HCT116 (cell line): Measurements from ENCODE around the gene PEX10. TPM values are rescaled to one million over a fixed set of nuclear protein-coding genes. Genes with fewer than 3 reads are reported as not detected.

Source experiments
- ATAC-seq: fragments of 200-7000 bp; cut with Tn5 transposase; 2 replicates; pipeline ENCODE4 v1.9.1; 2020; ENCODE audit warnings: mild to moderate bottlenecking, moderate library complexity
- BruUV-seq: library from RNA; stranded (reverse); fragments of 400-500 nt; replicated peaks from 2 replicates; lab custom pipeline; 2021; lab: Mats Ljungman, UMichigan
- CTCF ChIA-PET: fragments of 300-600 bp; sonication (Branson Sonifier 250); formaldehyde crosslinking; loops from one replicate; lab custom pipeline; 2021; ENCODE audit warnings: antibody characterized with exemption; lab: Charles Lee
- POLR2A ChIA-PET: fragments of 300-600, 350-600 bp; sonication (Branson Sonifier 250); formaldehyde crosslinking; loops from one replicate; lab custom pipeline; 2021; ENCODE audit warnings: antibody characterized with exemption; lab: Charles Lee
- RAD21 ChIA-PET, 2 experiments: fragments of 300-600 bp; sonication (Branson Sonifier 250); formaldehyde crosslinking; loops; one replicate each; lab custom pipeline; 2023; ENCODE audit warnings: low total read pairs in 2 of 2; ENCODE audit not compliant: uncharacterized antibody in 2 of 2, unreplicated experiment in 2 of 2, low non-redundant PET in 1 of 2; lab: Charles Lee
- DNase-seq: peaks from one replicate; pipeline ENCODE4 v3.0.0-alpha.2; 2010; ENCODE audit warnings: low read depth, low spot score
- H2AFZ ChIP-seq: fragments of 200-600 bp; shearing (Covaris generic), sonication (generic); 2 replicates; pipeline ENCODE4 v1.6.1; 2017; ENCODE audit warnings: low read depth, mixed run types, mixed read lengths, antibody characterized with exemption, low read length; ENCODE audit not compliant: poor library complexity, severe bottlenecking
- H3K27ac ChIP-seq: 2 replicates; pipeline ENCODE4 v1.5.1; 2012; ENCODE audit warnings: low read depth, low read length
- H3K27me3 ChIP-seq: fragments of 200-600 bp; sonication (generic); 2 replicates; pipeline ENCODE4 v1.6.1; 2016; ENCODE audit warnings: mixed run types, low read length, mixed read lengths; ENCODE audit not compliant: insufficient read depth
- H3K36me3 ChIP-seq, 2 experiments: fragments of 200-500 bp in 1 of 2; fragments of 200-600 bp in 1 of 2; sonication (Bioruptor generic) in 1 of 2; sonication (generic) in 1 of 2; 2 replicates each; pipeline versions ENCODE4 v1.5.1 to v1.6.1; 2014 to 2016; ENCODE audit warnings: low read length in 2 of 2, inconsistent platforms in 1 of 2, mixed read lengths in 1 of 2, mixed run types in 1 of 2; ENCODE audit not compliant: insufficient read depth in 2 of 2, control insufficient read depth in 1 of 2
- H3K4me1 ChIP-seq, 2 experiments: fragments of 200-600 bp in 1 of 2; sonication (generic) in 1 of 2; 2 replicates each; pipeline versions ENCODE4 v1.5.1 to v1.6.1; 2012 to 2017; ENCODE audit warnings: low read length in 2 of 2, inconsistent platforms in 1 of 2, mild to moderate bottlenecking in 1 of 2, mixed read lengths in 1 of 2, mixed run types in 1 of 2, moderate library complexity in 1 of 2; ENCODE audit not compliant: insufficient read depth in 2 of 2, control insufficient read depth in 1 of 2
- H3K4me2 ChIP-seq: fragments of 200-600 bp; sonication (generic); 2 replicates; pipeline ENCODE4 v1.6.1; 2017; ENCODE audit warnings: mixed run types, low read length, mixed read lengths
- H3K4me3 ChIP-seq, 2 experiments: fragments of 200-600 bp in 1 of 2; sonication (generic) in 1 of 2; replicated peaks in 1 of 2; 2 replicates each; pipeline ENCODE4 v1.5.1; 2011 to 2016; ENCODE audit warnings: low read length in 2 of 2, control low read depth in 1 of 2, low read depth in 1 of 2, mild to moderate bottlenecking in 1 of 2, mixed read lengths in 1 of 2, mixed run types in 1 of 2
- H3K79me2 ChIP-seq: fragments of 200-600 bp; sonication (generic); 2 replicates; pipeline ENCODE4 v1.6.1; 2017; ENCODE audit warnings: mild to moderate bottlenecking, mixed run types, low read length, moderate library complexity, mixed read lengths; ENCODE audit not compliant: insufficient read depth
- H3K9ac ChIP-seq: fragments of 200-600 bp; sonication (generic); 2 replicates; pipeline ENCODE4 v1.6.1; 2016; ENCODE audit warnings: low read length, mixed read lengths
- H3K9me2 ChIP-seq: fragments of 200-600 bp; sonication (generic), shearing (Covaris generic); 2 replicates; pipeline ENCODE4 v1.6.1; 2017; ENCODE audit warnings: mixed run types, mild to moderate bottlenecking, moderate library complexity; ENCODE audit not compliant: insufficient read depth
- H3K9me3 ChIP-seq, 2 experiments: fragments of 200-500 bp in 1 of 2; fragments of 200-600 bp in 1 of 2; sonication (Bioruptor generic) in 1 of 2; sonication (generic) in 1 of 2; 2 replicates each; pipeline ENCODE4 v1.6.1; 2014 to 2017; ENCODE audit warnings: low read length in 2 of 2, mixed read lengths in 2 of 2, inconsistent platforms in 1 of 2, low read depth in 1 of 2, mild to moderate bottlenecking in 1 of 2, mixed run types in 1 of 2, moderate library complexity in 1 of 2; ENCODE audit not compliant: control insufficient read depth in 1 of 2, insufficient read depth in 1 of 2
- H4K20me1 ChIP-seq: fragments of 200-600 bp; sonication (generic), shearing (Covaris generic); 2 replicates; pipeline ENCODE4 v1.6.1; 2017; ENCODE audit warnings: mixed run types, mild to moderate bottlenecking, moderate library complexity; ENCODE audit not compliant: insufficient read depth
- CBX3 ChIP-seq: IDR thresholded peaks from 2 replicates; pipeline ENCODE4 v1.6.1; 2012; ENCODE audit warnings: low read depth
- CEBPB ChIP-seq: IDR thresholded peaks from 2 replicates; pipeline ENCODE4 v1.6.1; 2012; ENCODE audit warnings: low read depth
- EGR1 ChIP-seq: IDR thresholded peaks from 2 replicates; pipeline ENCODE4 v1.6.1; 2012; ENCODE audit warnings: low read depth
- ELF1 ChIP-seq: IDR thresholded peaks from 2 replicates; pipeline ENCODE4 v1.6.1; 2012; ENCODE audit warnings: low read depth, borderline replicate concordance
- FOSL1 ChIP-seq: IDR thresholded peaks from 2 replicates; pipeline ENCODE4 v1.6.1; 2012; ENCODE audit warnings: low read depth
- JUND ChIP-seq: IDR thresholded peaks from 2 replicates; pipeline ENCODE4 v1.6.1; 2012
- POLR2AphosphoS5 ChIP-seq: IDR thresholded peaks from 2 replicates; pipeline ENCODE4 v1.6.1; 2011; ENCODE audit warnings: mild to moderate bottlenecking, low read depth, low read length, moderate library complexity
- RAD21 ChIP-seq: IDR thresholded peaks from 2 replicates; pipeline ENCODE4 v1.6.1; 2012; ENCODE audit warnings: low read depth, mild to moderate bottlenecking
- REST ChIP-seq: IDR thresholded peaks from 2 replicates; pipeline ENCODE4 v1.6.1; 2012; ENCODE audit warnings: low read depth
- SIN3A ChIP-seq: IDR thresholded peaks from 2 replicates; pipeline ENCODE4 v1.6.1; 2012; ENCODE audit warnings: low read depth
- SP1 ChIP-seq: IDR thresholded peaks from 2 replicates; pipeline ENCODE4 v1.6.1; 2012; ENCODE audit warnings: low read depth
- TCF7L2 ChIP-seq: IDR thresholded peaks from 2 replicates; pipeline ENCODE4 v1.7.0; 2011; ENCODE audit warnings: borderline replicate concordance, inconsistent platforms; ENCODE audit not compliant: insufficient read depth, insufficient read length; ENCODE audit errors: extremely low read depth
- YY1 ChIP-seq: IDR thresholded peaks from 2 replicates; pipeline ENCODE4 v1.6.1; 2011; ENCODE audit warnings: low read length, low read depth, moderate library complexity, mild to moderate bottlenecking; ENCODE audit not compliant: insufficient replicate concordance; ENCODE audit errors: extremely low read depth
- ZFX ChIP-seq: fragments of 450-650 bp; IDR thresholded peaks from 2 replicates; pipeline ENCODE4 v1.6.1; 2017
- ZNF274 ChIP-seq: fragments of 200-500 bp; sonication (Bioruptor generic); IDR thresholded peaks from 2 replicates; pipeline ENCODE4 v1.6.1; 2014; ENCODE audit warnings: mild to moderate bottlenecking, low read depth, low read length, inconsistent platforms
- intact Hi-C: fragments of 100-400 bp; cut with micrococcal nuclease; formaldehyde crosslinking; loops from 2 replicates; pipeline ENCODE4 v1.10.0; 2022
- total RNA-seq: library from RNA; stranded (reverse); gene quantifications from one replicate; pipeline ENCODE4 v1.2.1, GENCODE V29; 2021; ENCODE audit not compliant: unreplicated experiment
- TF ChIP-seq, protein P1 (sequence below): IDR thresholded peaks from 2 replicates; pipeline ENCODE4 v1.6.1; 2012
- TF ChIP-seq, protein P2 (sequence below), 3 experiments: fragments of 200-600 bp in 1 of 3; sonication (generic) in 1 of 3; IDR thresholded peaks in 2 of 3; conservative IDR thresholded peaks in 1 of 3; 2 replicates each; pipeline ENCODE4 v1.5.1; 2012 to 2017; ENCODE audit warnings: low read depth in 2 of 3, low read length in 2 of 3, antibody characterized with exemption in 1 of 3, borderline replicate concordance in 1 of 3, control low read depth in 1 of 3, mild to moderate bottlenecking in 1 of 3, mixed read lengths in 1 of 3, mixed run types in 1 of 3, moderate library complexity in 1 of 3; ENCODE audit not compliant: insufficient read depth in 1 of 3

Gene PEX10
- total RNA-seq, 1 experiment from 2014 or later, result 27.9 TPM

DNA sequence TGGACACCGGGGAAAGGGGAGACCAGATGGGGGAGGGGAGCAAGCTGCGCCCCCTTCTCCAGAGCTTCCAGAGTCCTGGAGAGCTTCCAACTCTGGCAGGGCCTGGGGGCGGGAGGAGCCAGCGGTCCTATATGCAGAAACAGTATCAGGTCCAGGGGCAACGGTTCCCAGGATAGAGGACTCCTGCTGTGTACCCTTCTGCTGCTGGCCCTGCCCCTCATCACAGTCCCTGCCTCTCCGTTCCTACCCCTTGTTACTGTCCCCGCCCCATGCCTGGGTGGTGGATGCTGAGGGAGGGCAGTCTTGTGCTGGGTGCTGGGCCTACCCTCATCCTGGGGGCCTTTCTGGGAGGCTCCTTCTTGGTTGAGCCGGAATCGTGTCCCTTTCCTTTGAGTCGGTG is 19.2 kb upstream of the PEX10 start:
- intact Hi-C loops, result no loop called here
- H3K9ac ChIP-seq, result no peak overlapping the region
- ChIA-PET RAD21 (no interaction called here), POLR2A (no interaction called here), CTCF (no interaction called here)
- BruUV-seq, result no TSS peak
- H3K36me3 ChIP-seq, result no peaks in the 10 kb centered on the region
- no peaks in the 10 kb centered on the region for H3K4me1 ChIP-seq
- H3K4me3 ChIP-seq, result no peak overlapping the region
- peaks cover 7% of the 10 kb centered on the region; the same call in 1 of the 2 replicates for H3K27me3 ChIP-seq
- DNase-seq (no peak), ATAC-seq (no peak)
- H3K27ac ChIP-seq, result no peak overlapping the region
- peaks cover 3 to 9% of the 10 kb centered on the region in 2 experiments; a peak in 2 of 4 replicates for H3K9me3 ChIP-seq
- H3K9me2 ChIP-seq, result no peaks in the 10 kb centered on the region
- H3K79me2 ChIP-seq, result no peaks in the 10 kb centered on the region
- H4K20me1 ChIP-seq, result no peaks in the 10 kb centered on the region
- no peak for TF ChIP-seq POLR2AphosphoS5
- TF ChIP-seq SP1, result no peak
- no peak for TF ChIP-seq YY1
- TF ChIP-seq, protein P1, sequence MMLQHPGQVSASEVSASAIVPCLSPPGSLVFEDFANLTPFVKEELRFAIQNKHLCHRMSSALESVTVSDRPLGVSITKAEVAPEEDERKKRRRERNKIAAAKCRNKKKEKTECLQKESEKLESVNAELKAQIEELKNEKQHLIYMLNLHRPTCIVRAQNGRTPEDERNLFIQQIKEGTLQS, result no peak
- TF ChIP-seq ELF1, result no peak
- TF ChIP-seq SIN3A, result no peak
- TF ChIP-seq RAD21, result no peak
- no peak for TF ChIP-seq ZFX
- no peak for TF ChIP-seq CEBPB
- TF ChIP-seq, protein P2, sequence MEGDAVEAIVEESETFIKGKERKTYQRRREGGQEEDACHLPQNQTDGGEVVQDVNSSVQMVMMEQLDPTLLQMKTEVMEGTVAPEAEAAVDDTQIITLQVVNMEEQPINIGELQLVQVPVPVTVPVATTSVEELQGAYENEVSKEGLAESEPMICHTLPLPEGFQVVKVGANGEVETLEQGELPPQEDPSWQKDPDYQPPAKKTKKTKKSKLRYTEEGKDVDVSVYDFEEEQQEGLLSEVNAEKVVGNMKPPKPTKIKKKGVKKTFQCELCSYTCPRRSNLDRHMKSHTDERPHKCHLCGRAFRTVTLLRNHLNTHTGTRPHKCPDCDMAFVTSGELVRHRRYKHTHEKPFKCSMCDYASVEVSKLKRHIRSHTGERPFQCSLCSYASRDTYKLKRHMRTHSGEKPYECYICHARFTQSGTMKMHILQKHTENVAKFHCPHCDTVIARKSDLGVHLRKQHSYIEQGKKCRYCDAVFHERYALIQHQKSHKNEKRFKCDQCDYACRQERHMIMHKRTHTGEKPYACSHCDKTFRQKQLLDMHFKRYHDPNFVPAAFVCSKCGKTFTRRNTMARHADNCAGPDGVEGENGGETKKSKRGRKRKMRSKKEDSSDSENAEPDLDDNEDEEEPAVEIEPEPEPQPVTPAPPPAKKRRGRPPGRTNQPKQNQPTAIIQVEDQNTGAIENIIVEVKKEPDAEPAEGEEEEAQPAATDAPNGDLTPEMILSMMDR (IDR thresholded peaks at IDR 0.05 in 2 of 3, conservative IDR thresholded peaks at IDR 0.05 in 1 of 3; ENCODE audit: borderline replicate concordance in 1 of 3, insufficient read depth in 1 of 3, low read depth in 2 of 3, low read length in 2 of 3), result no peak
- TF ChIP-seq ZNF274, result no peak
- no peak for TF ChIP-seq REST
- no peak for TF ChIP-seq JUND
- TF ChIP-seq FOSL1, result no peak
- no peak for TF ChIP-seq EGR1
- TF ChIP-seq CBX3, result no peak
- TF ChIP-seq TCF7L2, result no peak
- H3K4me2 ChIP-seq, result no peak overlapping the region
- no peak overlapping the region for H2AFZ ChIP-seq
